Measurements from ENCODE around the gene STARD10. TPM values are rescaled to one million over a fixed set of nuclear protein-coding genes. Genes with fewer than 3 reads are reported as not detected.

STARD10 gene
- total RNA-seq, 1 donor from 2014 or later, result 114 TPM

GRCh38 chr11:72705442-72706365 lies 88.1 kb downstream of the STARD10 start:
- intact Hi-C loops (cut with DNase I), result no loop called here
- ATAC-seq (no peak), DNase-seq (ENCODE audit: missing footprints) (peak; percentile 55)

DNA sequence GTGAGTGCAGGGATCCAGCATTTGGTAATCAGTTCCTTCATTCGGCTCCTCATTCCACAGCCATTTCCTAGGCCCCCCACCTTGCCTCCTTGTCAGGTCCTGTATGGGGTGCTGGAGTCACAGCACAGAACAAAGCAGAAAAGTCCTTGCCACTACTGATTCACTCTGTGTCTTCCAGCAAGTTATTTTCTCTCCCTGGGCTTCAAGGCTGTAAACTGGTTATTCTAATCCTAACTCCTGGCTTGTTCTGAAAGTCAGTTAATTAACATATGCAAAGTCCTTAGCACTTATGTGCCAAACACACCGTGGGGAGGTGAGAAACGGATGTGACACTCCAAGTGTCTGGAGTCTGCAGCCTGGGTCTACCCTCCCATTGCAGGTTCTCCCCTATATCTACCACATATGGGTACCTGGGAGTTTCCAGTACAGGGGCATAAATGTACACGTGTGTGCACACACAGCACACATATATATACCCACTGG lies 89.0 kb downstream of the STARD10 start:
- intact Hi-C loops (cut with DNase I), result no loop called here
- no peak for ATAC-seq
- no peak for DNase-seq (ENCODE audit: missing footprints)

Small RNA genes within 50 kb of the gene (microRNA-seq; reads per million reads assigned to microRNA genes)
- gene MIR4692, result not detected

Other genes starting within 250 kb of the STARD10 start
- gene PDE2A, start 119.6 kb downstream of the STARD10 start, total RNA-seq, result 41.2 TPM
- gene ARAP1, start 41.6 kb downstream of the STARD10 start, total RNA-seq, result 55.2 TPM
- gene ATG16L2, start 20.4 kb upstream of the STARD10 start, total RNA-seq, result 16.5 TPM